Measurements from ENCODE around the gene CRYGB. TPM values are rescaled to one million over a fixed set of nuclear protein-coding genes. Genes with fewer than 3 reads are reported as not detected.

Gene CRYGB
- total RNA-seq, 1 experiment from 2014 or later = not detected

DNA sequence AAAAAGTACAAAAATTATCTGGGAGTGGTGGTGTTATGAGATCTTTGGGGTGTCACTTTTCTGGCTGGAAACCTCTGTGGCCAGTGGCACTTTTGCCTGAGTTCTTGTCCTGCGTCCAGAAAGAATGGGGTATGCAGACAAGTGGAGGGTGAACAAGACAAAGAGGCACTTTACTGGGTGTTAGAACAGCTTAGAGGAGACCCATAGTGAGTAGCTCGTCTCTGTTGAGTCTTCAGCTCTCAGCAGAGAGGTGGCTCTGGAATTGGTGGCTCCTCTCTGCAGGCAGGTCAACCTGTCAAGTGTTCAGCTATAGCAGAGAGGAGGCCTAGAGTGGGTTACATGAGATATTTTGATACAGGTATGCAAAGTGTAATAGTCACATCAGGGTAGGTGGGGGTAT lies 47.7 kb downstream of the CRYGB start:
- Histone ChIP-seq H3K27me3 (replicated peaks; ENCODE audit: insufficient read depth, low read depth, low read length, poor library complexity) (no peaks in the 10 kb centered on the region), H3K4me1 (ENCODE audit: insufficient read depth, low read length, poor library complexity, severe bottlenecking) (no peaks in the 10 kb centered on the region), H3K36me3 (ENCODE audit: insufficient read depth, low read length, poor library complexity, severe bottlenecking) (no peaks in the 10 kb centered on the region), H3K27ac (ENCODE audit: low read depth, low read length, poor library complexity, severe bottlenecking) (no peak overlapping the region), H3K9me3 (ENCODE audit: low read depth, low read length, poor library complexity, severe bottlenecking) (no peaks in the 10 kb centered on the region), H3K4me3 (ENCODE audit: low read depth, low read length, poor library complexity, severe bottlenecking) (no peak overlapping the region)
- ChIA-PET CTCF (interaction anchor here (0.5 kb wide), 1 partner anchor 25 kb away, joined by 4 read pairs; no protein-coding TSS in a partner anchor), POLR2A (ENCODE audit: low non-redundant PET) (no interaction called here)
- BruUV-seq (replicated peaks) = no TSS peak
- intact Hi-C loops (cut with micrococcal nuclease; ENCODE audit: unreplicated experiment) = no loop called here
- TF ChIP-seq, protein P1, sequence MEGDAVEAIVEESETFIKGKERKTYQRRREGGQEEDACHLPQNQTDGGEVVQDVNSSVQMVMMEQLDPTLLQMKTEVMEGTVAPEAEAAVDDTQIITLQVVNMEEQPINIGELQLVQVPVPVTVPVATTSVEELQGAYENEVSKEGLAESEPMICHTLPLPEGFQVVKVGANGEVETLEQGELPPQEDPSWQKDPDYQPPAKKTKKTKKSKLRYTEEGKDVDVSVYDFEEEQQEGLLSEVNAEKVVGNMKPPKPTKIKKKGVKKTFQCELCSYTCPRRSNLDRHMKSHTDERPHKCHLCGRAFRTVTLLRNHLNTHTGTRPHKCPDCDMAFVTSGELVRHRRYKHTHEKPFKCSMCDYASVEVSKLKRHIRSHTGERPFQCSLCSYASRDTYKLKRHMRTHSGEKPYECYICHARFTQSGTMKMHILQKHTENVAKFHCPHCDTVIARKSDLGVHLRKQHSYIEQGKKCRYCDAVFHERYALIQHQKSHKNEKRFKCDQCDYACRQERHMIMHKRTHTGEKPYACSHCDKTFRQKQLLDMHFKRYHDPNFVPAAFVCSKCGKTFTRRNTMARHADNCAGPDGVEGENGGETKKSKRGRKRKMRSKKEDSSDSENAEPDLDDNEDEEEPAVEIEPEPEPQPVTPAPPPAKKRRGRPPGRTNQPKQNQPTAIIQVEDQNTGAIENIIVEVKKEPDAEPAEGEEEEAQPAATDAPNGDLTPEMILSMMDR (conservative IDR thresholded peaks at IDR 0.05; ENCODE audit: low read depth, low read length) = no peak
- TF ChIP-seq EZH2 (IDR thresholded peaks at IDR 0.05; ENCODE audit: borderline replicate concordance, low read depth, low read length, poor library complexity, severe bottlenecking) = no peak
- DNase-seq (ENCODE audit: low spot score) = no peak

DNA sequence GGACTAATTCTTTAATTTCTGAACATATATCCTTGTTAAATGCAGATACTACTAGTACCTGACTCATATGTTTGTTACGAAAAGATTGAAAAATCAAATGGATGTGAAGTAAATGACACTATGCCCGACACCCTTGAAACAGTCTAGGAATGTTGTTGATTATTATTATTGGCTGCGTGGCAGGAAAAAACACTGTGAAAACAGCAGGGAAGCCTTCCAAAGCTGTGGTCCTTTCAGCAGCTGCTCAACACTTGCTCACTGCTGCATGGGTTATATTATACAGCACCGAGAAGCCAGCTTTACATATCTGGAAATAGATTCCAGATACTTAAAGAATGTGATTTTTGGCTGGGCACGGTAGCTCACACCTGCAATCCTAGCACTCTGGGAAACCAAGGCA lies 48.2 kb downstream of the CRYGB start:
- DNase-seq (ENCODE audit: low spot score) = no peak
- CTCF ChIA-PET = interaction anchor here (0.5 kb wide), 1 partner anchor 25 kb away, joined by 4 read pairs; no protein-coding TSS in a partner anchor
- no TSS peak for BruUV-seq (replicated peaks)
- no peaks in the 10 kb centered on the region for H3K9me3 ChIP-seq (ENCODE audit: low read depth, low read length, poor library complexity, severe bottlenecking)
- intact Hi-C loops (cut with micrococcal nuclease; ENCODE audit: unreplicated experiment) = no loop called here
- no peaks in the 10 kb centered on the region for H3K27me3 ChIP-seq (replicated peaks; ENCODE audit: insufficient read depth, low read depth, low read length, poor library complexity)
- H3K27ac ChIP-seq (ENCODE audit: low read depth, low read length, poor library complexity, severe bottlenecking) = no peak overlapping the region
- no peaks in the 10 kb centered on the region for H3K36me3 ChIP-seq (ENCODE audit: insufficient read depth, low read length, poor library complexity, severe bottlenecking)
- POLR2A ChIA-PET (ENCODE audit: low non-redundant PET) = no interaction called here
- no peaks in the 10 kb centered on the region for H3K4me1 ChIP-seq (ENCODE audit: insufficient read depth, low read length, poor library complexity, severe bottlenecking)
- TF ChIP-seq EZH2 (IDR thresholded peaks at IDR 0.05; ENCODE audit: borderline replicate concordance, low read depth, low read length, poor library complexity, severe bottlenecking) = no peak
- TF ChIP-seq, protein P1 (conservative IDR thresholded peaks at IDR 0.05; ENCODE audit: low read depth, low read length) = no peak
- H3K4me3 ChIP-seq (ENCODE audit: low read depth, low read length, poor library complexity, severe bottlenecking) = no peak overlapping the region

DNA sequence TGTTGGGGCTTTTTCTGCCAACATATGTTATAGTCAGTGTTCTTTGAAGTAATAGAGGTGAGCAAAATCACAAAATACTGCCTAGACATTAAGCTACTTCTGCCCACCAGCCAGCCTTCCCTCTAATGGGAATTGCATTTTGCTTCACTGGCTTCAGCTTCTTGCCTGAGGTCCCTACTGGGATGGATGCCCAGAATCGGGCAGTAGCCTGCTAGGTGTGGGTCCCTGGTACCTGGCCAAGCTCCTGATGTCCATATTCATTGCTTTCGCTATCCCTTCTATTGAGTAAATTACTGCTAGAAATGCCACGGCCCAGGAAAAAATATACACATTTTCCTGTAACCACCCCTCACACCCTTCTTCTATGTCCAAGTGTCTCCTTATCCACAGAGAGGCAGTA lies 48.6 kb downstream of the CRYGB start:
- CTCF ChIA-PET = no interaction called here
- BruUV-seq (replicated peaks) = no TSS peak
- Histone ChIP-seq H3K4me3 (ENCODE audit: low read depth, low read length, poor library complexity, severe bottlenecking) (no peak overlapping the region), H3K27me3 (replicated peaks; ENCODE audit: insufficient read depth, low read depth, low read length, poor library complexity) (no peaks in the 10 kb centered on the region), H3K36me3 (ENCODE audit: insufficient read depth, low read length, poor library complexity, severe bottlenecking) (no peaks in the 10 kb centered on the region), H3K4me1 (ENCODE audit: insufficient read depth, low read length, poor library complexity, severe bottlenecking) (no peaks in the 10 kb centered on the region), H3K9me3 (ENCODE audit: low read depth, low read length, poor library complexity, severe bottlenecking) (no peaks in the 10 kb centered on the region), H3K27ac (ENCODE audit: low read depth, low read length, poor library complexity, severe bottlenecking) (no peak overlapping the region)
- intact Hi-C loops (cut with micrococcal nuclease; ENCODE audit: unreplicated experiment) = no loop called here
- DNase-seq (ENCODE audit: low spot score) = no peak
- TF ChIP-seq, protein P1 (conservative IDR thresholded peaks at IDR 0.05; ENCODE audit: low read depth, low read length) = no peak
- TF ChIP-seq EZH2 (IDR thresholded peaks at IDR 0.05; ENCODE audit: borderline replicate concordance, low read depth, low read length, poor library complexity, severe bottlenecking) = no peak
- POLR2A ChIA-PET (ENCODE audit: low non-redundant PET) = no interaction called here
